Lower leg skin (tissue), 4 donors: ENCODE measurements around the gene POLR3E. TPM values are rescaled to one million over a fixed set of nuclear protein-coding genes. Genes with fewer than 3 reads are reported as not detected.

Experiments
- DNase-seq, 2 donors: peaks; one replicate each; pipeline ENCODE4 v3.0.0-alpha.2; 2019; ENCODE audit warnings: low spot score in 2 of 2
- H3K4me3 ChIP-seq: fragments of 200-600 bp; sonication (generic); 2 replicates; pipeline ENCODE4 v1.5.1; 2017; ENCODE audit warnings: mild to moderate bottlenecking, low read depth; ENCODE audit not compliant: poor library complexity, severe bottlenecking
- POLR2A ChIP-seq, 2 donors: fragments of 450-650 bp; IDR thresholded peaks; one replicate each; pipeline ENCODE4 v1.6.1; 2016 to 2017; ENCODE audit warnings: antibody characterized with exemption in 2 of 2, mild to moderate bottlenecking in 1 of 2, moderate library complexity in 1 of 2
- WGBS, 2 donors: methylation state at CpG; one replicate each; pipeline ENCODE4 v1.1.5; 2018; 5-methylcytosine and 5-hydroxymethylcytosine counted together
- intact Hi-C: fragments of 100-400 bp; cut with DNase I; formaldehyde crosslinking; loops from one replicate; pipeline ENCODE4 v1.15.0; 2023; ENCODE audit warnings: low total_unique reads
- total RNA-seq, 4 donors: library from RNA; depleted of rRNA; stranded (reverse); fragments of >200 nt; gene quantifications; one replicate each; pipeline ENCODE4 v1.1.0, GENCODE V29; 2016
- TF ChIP-seq, protein P1 (sequence below), 3 donors: fragments of 450-650 bp; IDR thresholded peaks; one replicate each; pipeline ENCODE4 v1.5.1; 2016; ENCODE audit warnings: antibody characterized with exemption in 3 of 3, mild to moderate bottlenecking in 3 of 3, moderate library complexity in 2 of 3

The POLR3E gene
- total RNA-seq, 4 donors from 2014 or later = 64.7 to 74.0 (median 71.4) TPM

DNA sequence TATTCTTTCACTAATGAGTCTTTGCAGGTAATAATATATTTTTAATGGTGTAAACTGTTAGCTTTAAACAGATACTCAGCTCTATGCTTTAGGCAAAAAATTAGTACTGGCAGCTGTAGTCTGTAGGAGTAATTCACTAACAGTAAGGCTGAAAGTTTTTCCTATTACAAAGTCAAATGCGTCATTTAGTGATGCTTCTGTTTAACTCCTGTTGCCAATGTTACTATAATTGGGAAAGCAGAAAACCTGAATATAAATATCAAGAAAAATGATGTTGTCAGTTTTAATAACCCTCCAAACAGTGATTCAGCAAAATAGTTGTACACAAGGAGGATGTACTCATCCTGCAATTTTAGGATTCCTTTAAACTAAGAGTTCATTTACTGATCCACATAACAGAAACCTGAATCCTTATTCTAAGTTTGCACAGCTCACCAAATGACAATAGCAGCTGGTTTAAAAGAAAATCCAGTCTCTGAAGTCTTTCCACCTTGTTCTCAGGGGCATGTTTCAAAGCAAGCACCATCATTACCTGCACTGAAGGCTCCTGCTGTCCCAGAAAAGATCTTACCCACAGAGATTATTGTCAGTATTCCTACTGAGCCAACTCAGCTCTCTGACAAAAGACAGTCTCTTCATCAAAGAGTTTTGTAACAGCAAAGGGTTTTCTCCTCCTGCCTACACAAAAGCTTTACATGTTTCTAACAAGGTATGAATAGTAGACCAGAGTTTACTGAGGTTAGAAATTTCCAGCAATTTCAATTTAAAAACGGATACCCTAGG, 73.0 kb downstream of the POLR3E start:
- TF ChIP-seq POLR2A (IDR thresholded peaks at IDR 0.05) = no peak
- TF ChIP-seq, protein P1, sequence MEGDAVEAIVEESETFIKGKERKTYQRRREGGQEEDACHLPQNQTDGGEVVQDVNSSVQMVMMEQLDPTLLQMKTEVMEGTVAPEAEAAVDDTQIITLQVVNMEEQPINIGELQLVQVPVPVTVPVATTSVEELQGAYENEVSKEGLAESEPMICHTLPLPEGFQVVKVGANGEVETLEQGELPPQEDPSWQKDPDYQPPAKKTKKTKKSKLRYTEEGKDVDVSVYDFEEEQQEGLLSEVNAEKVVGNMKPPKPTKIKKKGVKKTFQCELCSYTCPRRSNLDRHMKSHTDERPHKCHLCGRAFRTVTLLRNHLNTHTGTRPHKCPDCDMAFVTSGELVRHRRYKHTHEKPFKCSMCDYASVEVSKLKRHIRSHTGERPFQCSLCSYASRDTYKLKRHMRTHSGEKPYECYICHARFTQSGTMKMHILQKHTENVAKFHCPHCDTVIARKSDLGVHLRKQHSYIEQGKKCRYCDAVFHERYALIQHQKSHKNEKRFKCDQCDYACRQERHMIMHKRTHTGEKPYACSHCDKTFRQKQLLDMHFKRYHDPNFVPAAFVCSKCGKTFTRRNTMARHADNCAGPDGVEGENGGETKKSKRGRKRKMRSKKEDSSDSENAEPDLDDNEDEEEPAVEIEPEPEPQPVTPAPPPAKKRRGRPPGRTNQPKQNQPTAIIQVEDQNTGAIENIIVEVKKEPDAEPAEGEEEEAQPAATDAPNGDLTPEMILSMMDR (IDR thresholded peaks at IDR 0.05) = no peak
- intact Hi-C loops = loop anchor here (10.0 kb wide), 1 partner anchor 45 kb away; no protein-coding TSS in a partner anchor
- no peak overlapping the region for H3K4me3 ChIP-seq
- no peak for DNase-seq
- 45 to 50% methylated on average over 2 of the region's 2 CpGs for WGBS, 2 donors

DNA sequence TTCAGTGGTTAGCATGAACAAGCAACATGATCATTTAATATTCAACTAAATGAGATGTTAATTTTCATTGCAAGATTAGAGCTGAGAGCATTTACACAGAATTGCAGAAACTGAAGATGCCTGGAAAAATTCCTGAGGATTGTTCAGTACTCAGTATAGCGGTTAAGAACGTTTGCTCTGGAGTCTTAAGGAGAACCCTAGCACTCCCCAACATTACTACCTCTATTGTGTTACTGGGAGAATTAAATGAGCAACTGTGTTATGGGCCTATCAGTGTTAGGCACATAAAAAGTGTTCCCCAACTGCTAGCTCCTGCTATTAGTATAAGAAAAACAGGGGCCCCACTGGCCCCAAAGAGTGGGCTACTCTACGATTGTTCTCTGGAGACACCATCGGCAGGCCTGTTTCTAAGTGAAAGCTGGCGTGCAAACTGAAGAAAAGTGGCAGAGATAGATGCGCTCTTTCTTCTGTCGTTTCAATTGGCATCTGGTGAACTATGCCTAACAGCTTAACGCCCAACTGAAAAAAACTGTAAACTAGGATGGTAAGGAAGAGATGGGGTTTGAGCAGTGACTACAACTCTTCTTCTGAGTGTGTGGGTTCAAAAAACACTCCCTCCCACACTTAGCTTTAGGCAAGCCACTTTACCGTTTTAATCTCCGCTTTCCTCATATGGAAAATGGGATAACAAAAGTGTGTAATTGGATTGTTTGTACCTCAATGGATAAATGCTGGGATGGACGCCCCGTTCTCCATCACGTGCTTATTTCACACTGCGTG, 75.9 kb downstream of the POLR3E start:
- intact Hi-C loops = loop anchor here (10.0 kb wide), 1 partner anchor 48 kb away; no protein-coding TSS in a partner anchor
- WGBS, 2 donors = 22 to 28% methylated on average over 14 of the region's 14 CpGs
- TF ChIP-seq, protein P1 (IDR thresholded peaks at IDR 0.05) = no peak
- no peak for TF ChIP-seq POLR2A (IDR thresholded peaks at IDR 0.05)
- peak overlapping the region; percentile 85 for H3K4me3 ChIP-seq
- no peak for DNase-seq

DNA sequence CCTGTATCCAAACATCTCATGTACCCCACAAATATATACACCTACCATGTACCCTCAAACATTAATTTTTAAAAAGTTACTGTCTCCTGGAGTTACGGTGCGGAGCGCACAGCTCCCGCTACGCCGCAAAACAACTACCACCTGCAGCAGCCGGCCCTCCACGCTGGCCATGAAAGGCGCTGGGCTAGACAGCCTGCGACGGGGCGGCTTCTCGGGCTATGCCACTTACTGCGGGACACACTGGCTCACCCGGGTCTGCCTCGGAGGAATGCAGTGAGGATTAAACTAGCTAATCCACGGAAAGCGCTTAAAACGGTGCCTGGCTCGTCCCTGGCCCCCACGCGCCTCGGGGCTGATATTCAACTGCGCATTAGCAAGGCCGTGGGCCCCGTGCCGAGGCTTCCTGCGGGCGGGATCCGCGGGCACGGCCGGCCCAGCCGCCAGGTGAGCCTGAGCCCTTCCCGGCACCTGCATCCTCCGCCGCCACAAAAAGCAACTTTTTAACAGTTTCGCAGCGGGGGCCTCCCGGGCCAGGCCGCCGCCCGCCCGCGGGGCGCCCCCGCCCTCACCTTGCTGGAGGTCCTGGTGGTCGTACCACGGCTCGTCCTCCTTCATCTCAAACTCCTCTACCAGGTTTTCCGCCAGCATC, 76.6 kb downstream of the POLR3E start:
- TF ChIP-seq, protein P1 (IDR thresholded peaks at IDR 0.05) = no peak
- WGBS, 2 donors = 0 to 1% methylated on average over 27 to 43 of the region's 51 CpGs
- H3K4me3 ChIP-seq = peak overlapping the region; percentile 85
- intact Hi-C loops = loop anchor here (10.0 kb wide), 1 partner anchor 49 kb away; no protein-coding TSS in a partner anchor
- peak in 1 of 2 donors; percentile 88 for DNase-seq

DNA sequence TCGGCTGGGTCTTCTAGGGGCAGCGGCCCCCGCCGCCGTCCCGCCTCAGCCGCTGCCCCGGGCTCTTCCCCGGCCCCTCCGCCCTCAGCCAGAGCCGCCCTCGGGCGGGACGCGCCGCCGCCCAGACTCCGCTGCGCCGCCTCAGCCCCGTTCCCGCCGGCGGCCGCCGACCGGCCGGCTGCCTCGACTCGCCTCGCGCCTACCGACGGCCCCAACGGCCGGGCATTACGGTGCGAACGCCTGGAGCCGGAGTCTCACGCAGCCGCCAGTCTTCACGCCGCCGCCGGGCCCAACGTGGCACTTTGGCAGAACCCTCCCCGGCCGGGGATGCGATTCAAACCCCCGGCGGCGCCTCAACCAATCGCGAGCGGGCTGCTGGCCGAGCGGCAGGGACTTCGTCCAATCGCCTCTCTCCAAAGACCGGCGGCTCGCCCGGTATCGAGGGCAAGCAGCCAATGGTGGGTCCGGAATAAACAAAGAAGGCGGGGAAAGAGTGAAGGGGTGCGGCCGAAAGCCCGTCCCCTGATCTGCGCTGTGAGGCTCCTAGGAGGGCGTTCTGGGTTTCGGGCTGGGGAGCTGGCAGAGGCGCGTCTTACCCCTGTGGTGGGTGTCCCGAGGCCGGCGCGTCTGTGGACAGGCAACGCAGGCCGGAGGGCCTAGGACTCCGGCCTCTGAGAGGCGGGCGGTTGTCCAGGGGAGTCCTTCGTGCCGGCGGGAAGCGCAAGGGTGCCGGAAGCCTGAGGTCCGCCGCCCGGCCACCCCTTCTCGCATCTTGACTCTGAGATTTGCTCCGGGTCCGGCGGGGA, 77.3 kb downstream of the POLR3E start, which contains the start of gene CDR2:
Gene CDR2 (minus strand): TSS at position 309 of the 806 bp plus-strand sequence. CDS start 310 bp downstream, outside the sequence.
- intact Hi-C loops = loop anchor here (10.0 kb wide), 1 partner anchor 50 kb away; no protein-coding TSS in a partner anchor

More for the DNA sequence above, 77.3 kb downstream of the POLR3E start, which contains the start of gene CDR2:
- DNase-seq = peak; percentile 97 to 100
- TF ChIP-seq, protein P1 (IDR thresholded peaks at IDR 0.05) = no peak
- no peak for TF ChIP-seq POLR2A (IDR thresholded peaks at IDR 0.05)
- WGBS, 2 donors = 0% methylated on average over 35 to 46 of the region's 96 CpGs
- peak within 1 kb of the TSS; percentile 85 for H3K4me3 ChIP-seq
